Subcutaneous adipose tissue (tissue), 4 donors: ENCODE data around the gene FRMD5. TPM values are rescaled to one million over a fixed set of nuclear protein-coding genes. Genes with fewer than 3 reads are reported as not detected.

Source experiments
- CTCF ChIP-seq: fragments of 450-650 bp; IDR thresholded peaks from one replicate; pipeline ENCODE4 v1.5.1; 2016; ENCODE audit warnings: low read depth, mild to moderate bottlenecking, control low read depth, antibody characterized with exemption, moderate library complexity
- total RNA-seq, 4 donors: library from RNA; depleted of rRNA; stranded (reverse); fragments of >200 nt; gene quantifications; one replicate each; pipeline ENCODE4 v1.1.0, GENCODE V29; 2016

FRMD5 gene
- total RNA-seq, 4 donors from 2014 or later = 0.34 TPM; not detected in 3

- TF ChIP-seq CTCF = no peak
These were observed 97.5 kb downstream of the FRMD5 start for GRCh38 chr15:44097552-44097951.

DNA sequence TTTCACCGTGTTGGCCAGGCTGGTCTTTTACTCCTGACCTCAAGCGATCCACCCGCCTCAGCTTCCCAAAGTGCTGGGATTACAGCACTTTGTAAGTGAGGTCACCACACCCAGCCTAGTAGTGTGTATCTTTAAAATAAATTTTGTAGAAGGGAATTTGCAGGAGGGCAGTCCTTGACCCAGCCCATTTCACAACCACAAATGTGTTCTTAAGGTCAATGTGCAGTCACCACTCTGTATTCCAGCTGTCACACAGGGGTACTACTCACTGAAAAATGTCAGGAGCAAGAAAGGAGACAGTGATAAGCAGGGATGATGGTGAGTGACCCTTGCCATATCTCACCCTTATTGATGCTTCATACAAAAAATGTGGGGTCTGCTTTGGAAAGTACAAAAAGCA lies 98.5 kb downstream of the FRMD5 start:
- no peak for TF ChIP-seq CTCF

DNA sequence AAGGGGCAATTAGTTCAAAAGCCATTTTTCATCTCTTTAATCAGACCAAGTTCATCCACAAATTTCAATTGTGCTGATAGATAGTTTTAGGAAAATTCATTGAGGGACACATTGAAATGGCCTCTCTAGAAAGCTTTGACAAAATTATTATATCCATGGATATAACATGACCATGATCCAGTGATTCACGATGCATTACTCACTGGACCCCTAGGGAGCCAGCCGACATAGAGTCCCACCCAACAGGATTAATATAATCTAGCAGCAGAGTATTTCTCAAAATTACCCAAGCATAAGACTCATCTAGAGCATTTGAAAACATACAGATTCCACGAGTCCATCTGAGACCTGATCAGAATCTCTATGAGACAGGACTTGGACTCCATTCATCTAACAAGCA lies 100.3 kb downstream of the FRMD5 start:
- TF ChIP-seq CTCF = no peak

DNA sequence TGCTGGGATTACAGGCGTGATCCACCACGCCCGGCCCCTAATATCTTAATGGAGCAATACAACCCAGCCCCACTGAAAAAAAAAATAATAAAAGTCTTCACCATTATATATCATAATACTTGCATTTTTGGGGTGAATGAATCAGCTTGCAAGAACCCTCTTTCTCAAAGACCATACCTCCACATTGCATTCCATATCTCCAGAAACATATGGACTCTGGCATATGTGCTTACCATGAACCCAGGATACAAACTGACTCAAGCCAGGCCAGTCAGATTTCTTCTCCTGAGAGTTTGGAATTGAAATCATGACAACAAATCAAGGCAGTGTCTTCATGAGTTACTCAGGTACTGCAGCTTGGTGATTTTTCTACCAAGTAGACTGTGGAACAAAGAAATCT lies 101.2 kb downstream of the FRMD5 start:
- TF ChIP-seq CTCF = no peak

DNA sequence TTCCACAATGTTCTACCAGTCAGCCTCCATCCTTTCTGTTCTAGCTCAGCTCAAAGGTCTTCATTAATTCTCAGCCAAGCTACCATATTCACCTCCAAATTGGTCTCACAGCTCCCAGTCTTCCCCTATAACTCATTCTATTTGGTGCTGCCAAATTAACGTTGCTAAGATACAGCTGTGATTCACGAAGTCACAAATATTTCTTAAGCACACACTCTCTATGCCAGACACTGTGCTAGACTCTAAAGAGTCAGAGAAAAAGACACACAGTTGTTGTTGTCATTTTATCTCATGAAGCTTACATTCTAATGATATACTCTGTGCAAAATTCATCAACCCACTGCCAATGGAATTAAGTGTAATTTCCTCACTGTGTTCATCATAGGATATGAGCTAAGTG lies 102.8 kb downstream of the FRMD5 start:
- no peak for TF ChIP-seq CTCF

GRCh38 chr15:44087578-44088465 lies 107.2 kb downstream of the FRMD5 start:
- TF ChIP-seq CTCF = no peak

- no peak for TF ChIP-seq CTCF
These were observed 110.3 kb downstream of the FRMD5 start for GRCh38 chr15:44084770-44085169.
